BJ (cell line): ENCODE results near the gene SUMF1. TPM values are rescaled to one million over a fixed set of nuclear protein-coding genes. Genes with fewer than 3 reads are reported as not detected.

Experiments
- CTCF ChIA-PET: fragments of 350-600 bp; formaldehyde crosslinking; extraction: SDS; loops from one replicate; lab custom pipeline; 2021; ENCODE audit warnings: antibody characterized with exemption, inconsistent platforms; lab: Yijun Ruan, JAX
- POLR2A ChIA-PET: fragments of 300-600 bp; sonication (Branson Sonifier 250); formaldehyde crosslinking; extraction: SDS; loops from one replicate; lab custom pipeline; 2021; ENCODE audit warnings: antibody characterized with exemption; lab: Charles Lee
- DNase-seq: peaks from one replicate; pipeline ENCODE4 v3.0.0-alpha.2; 2011; ENCODE audit warnings: low read depth
- H3K27me3 ChIP-seq: 2 replicates; pipeline ENCODE4 v1.6.0; 2011; ENCODE audit warnings: low read length; ENCODE audit not compliant: control insufficient read depth, insufficient read depth
- H3K36me3 ChIP-seq: 2 replicates; pipeline ENCODE4 v1.5.1; 2011; ENCODE audit warnings: low read length; ENCODE audit not compliant: control insufficient read depth, insufficient read depth
- H3K4me3 ChIP-seq: 2 replicates; pipeline ENCODE4 v1.5.1; 2011; ENCODE audit warnings: low read depth, mild to moderate bottlenecking, control low read depth, low read length
- CTCF ChIP-seq: IDR thresholded peaks from 2 replicates; pipeline ENCODE4 v1.5.1; 2011; ENCODE audit warnings: low read depth, mild to moderate bottlenecking, control low read depth, inconsistent platforms, low read length, moderate library complexity; ENCODE audit not compliant: insufficient read depth
- polyA plus RNA-seq: library from polyadenylated mRNA; depleted of rRNA; stranded (reverse); fragments of >200 nt; gene quantifications from 2 replicates; pipeline ENCODE4 v1.2.3, GENCODE V29; 2011

Gene SUMF1
- polyA plus RNA-seq, 1 experiment: 57.6 TPM

- no peak for TF ChIP-seq CTCF
- Histone ChIP-seq H3K27me3 (no peaks in the 10 kb centered on the region), H3K36me3 (0 out of 2 replicates have a peak, but pooled peaks cover 1% of the 10 kb centered on the region), H3K4me3 (no peak overlapping the region)
- CTCF ChIA-PET: no interaction called here
- DNase-seq: no peak
- POLR2A ChIA-PET: no interaction called here
Observed at GRCh38 chr3:4417449-4417848, 49.6 kb downstream of the SUMF1 start.

DNA sequence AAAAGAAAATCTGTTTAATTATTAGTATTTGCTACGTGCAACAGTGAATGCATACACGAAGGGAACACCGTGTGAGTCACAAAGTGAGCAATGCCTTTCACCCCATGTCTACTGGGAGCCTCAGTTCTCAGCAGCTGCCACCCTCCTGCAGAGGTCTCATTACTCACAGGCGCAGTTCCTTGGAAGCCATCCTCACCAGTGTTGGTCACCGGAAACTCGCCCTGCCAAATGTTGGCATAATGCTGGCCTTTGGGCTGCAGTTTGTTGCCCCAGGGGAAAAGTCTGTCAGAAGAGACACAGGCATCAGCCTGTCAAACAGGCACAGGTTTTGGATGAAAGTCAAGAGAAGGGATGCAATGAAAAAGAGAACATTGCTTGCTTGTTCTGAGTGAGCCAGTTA lies 50.1 kb downstream of the SUMF1 start:
- Histone ChIP-seq H3K27me3 (no peaks in the 10 kb centered on the region), H3K36me3 (0 out of 2 replicates have a peak, but pooled peaks cover 1% of the 10 kb centered on the region), H3K4me3 (no peak overlapping the region)
- CTCF ChIA-PET: no interaction called here
- POLR2A ChIA-PET: no interaction called here
- DNase-seq: no peak
- no peak for TF ChIP-seq CTCF

GRCh38 chr3:4416427-4416945 lies 50.6 kb downstream of the SUMF1 start:
- H3K4me3 ChIP-seq: no peak overlapping the region
- CTCF ChIA-PET: no interaction called here
- H3K27me3 ChIP-seq: no peaks in the 10 kb centered on the region
- H3K36me3 ChIP-seq: 0 out of 2 replicates have a peak, but pooled peaks cover 1% of the 10 kb centered on the region
- TF ChIP-seq CTCF: no peak
- POLR2A ChIA-PET: no interaction called here
- DNase-seq: no peak

GRCh38 chr3:4413467-4413866 lies 53.6 kb downstream of the SUMF1 start:
- Histone ChIP-seq H3K36me3 (0 out of 2 replicates have a peak, but pooled peaks cover 1% of the 10 kb centered on the region), H3K4me3 (no peak overlapping the region), H3K27me3 (no peaks in the 10 kb centered on the region)
- ChIA-PET CTCF (interaction anchor here (0.6 to 1.2 kb wide), 2 partner anchors 24 to 63 kb away, joined by 3 read pairs; no protein-coding TSS in a partner anchor), POLR2A (no interaction called here)
- TF ChIP-seq CTCF: no peak
- DNase-seq: no peak

GRCh38 chr3:4411833-4412232 lies 55.2 kb downstream of the SUMF1 start:
- ChIA-PET POLR2A (no interaction called here), CTCF (no interaction called here)
- Histone ChIP-seq H3K27me3 (no peaks in the 10 kb centered on the region), H3K4me3 (no peak overlapping the region), H3K36me3 (0 out of 2 replicates have a peak, but pooled peaks cover 1% of the 10 kb centered on the region)
- no peak for TF ChIP-seq CTCF
- no peak for DNase-seq
